Endothelial cell of umbilical vein (primary cell): Measurements from ENCODE around the gene ALB. TPM values are rescaled to one million over a fixed set of nuclear protein-coding genes. Genes with fewer than 3 reads are reported as not detected.

Experiments used
- BruUV-seq: library from RNA; stranded (reverse); fragments of 400-500 nt; replicated peaks from 2 replicates; lab custom pipeline; 2021; lab: Mats Ljungman, UMichigan
- CTCF ChIA-PET: fragments of 300-600, 350-600 bp; sonication (Branson Sonifier 250); formaldehyde crosslinking; loops from one replicate; lab custom pipeline; 2021; ENCODE audit warnings: antibody characterized with exemption, inconsistent platforms; lab: Charles Lee
- POLR2A ChIA-PET: fragments of 300-600, 350-600 bp; sonication (Branson Sonifier 250); formaldehyde crosslinking; loops from one replicate; lab custom pipeline; 2021; ENCODE audit warnings: antibody characterized with exemption, inconsistent platforms; lab: Charles Lee
- DNase-seq: peaks from one replicate; pipeline ENCODE4 v3.0.0-alpha.2; 2011; ENCODE audit warnings: low read depth, low spot score
- FAIRE-seq: peaks from 2 replicates; lab custom pipeline; 2011; peaks lifted over from hg19 to GRCh38; lab: Jason Lieb, UNC
- H2AFZ ChIP-seq: 2 replicates; pipeline ENCODE4 v1.6.0; 2012; ENCODE audit warnings: low read depth, low read length, control low read depth, inconsistent platforms
- H3K27ac ChIP-seq: 2 replicates; pipeline ENCODE4 v1.5.1; 2011; ENCODE audit warnings: low read depth, mild to moderate bottlenecking, control low read depth, low read length, moderate library complexity; ENCODE audit not compliant: insufficient read depth
- H3K27me3 ChIP-seq, 2 experiments: 2 replicates each; pipeline versions ENCODE4 v1.6.0 to v1.6.1; 2011; ENCODE audit warnings: low read length in 2 of 2, mixed read lengths in 1 of 2; ENCODE audit not compliant: control insufficient read depth in 2 of 2, insufficient read depth in 2 of 2
- H3K36me3 ChIP-seq, 2 experiments: 2 replicates in 1 of 2; 3 replicates in 1 of 2; pipeline ENCODE4 v1.5.1; 2011; ENCODE audit warnings: low read length in 2 of 2, mild to moderate bottlenecking in 1 of 2, moderate library complexity in 1 of 2; ENCODE audit not compliant: control insufficient read depth in 2 of 2, insufficient read depth in 2 of 2; ENCODE audit errors: extremely low read depth in 1 of 2
- H3K4me1 ChIP-seq: 3 replicates; pipeline ENCODE4 v1.5.1; 2011; ENCODE audit warnings: mild to moderate bottlenecking, low read length; ENCODE audit not compliant: control insufficient read depth, insufficient read depth; ENCODE audit errors: extremely low read depth
- H3K4me2 ChIP-seq: 2 replicates; pipeline ENCODE4 v1.6.1; 2011; ENCODE audit warnings: low read length, control low read depth, mixed read lengths; ENCODE audit not compliant: insufficient read depth
- H3K4me3 ChIP-seq, 3 experiments: fragments of 200-600 bp in 1 of 3; sonication (generic), shearing (Covaris generic) in 1 of 3; replicated peaks in 1 of 3; 2 replicates each; pipeline ENCODE4 v1.5.1; 2011 to 2016; ENCODE audit warnings: control low read depth in 3 of 3, low read length in 3 of 3, mild to moderate bottlenecking in 2 of 3, inconsistent platforms in 1 of 3, low read depth in 1 of 3, moderate library complexity in 1 of 3; ENCODE audit not compliant: insufficient read depth in 1 of 3
- H3K79me2 ChIP-seq: 2 replicates; pipeline ENCODE4 v1.6.0; 2012; ENCODE audit warnings: low read length, inconsistent platforms; ENCODE audit not compliant: control insufficient read depth, insufficient read depth
- H3K9ac ChIP-seq: replicated peaks from 2 replicates; pipeline ENCODE3; 2011; ENCODE audit warnings: low read length, control low read depth; ENCODE audit not compliant: insufficient read depth; ENCODE audit errors: extremely low read depth
- H3K9me1 ChIP-seq: replicated peaks from 3 replicates; pipeline ENCODE4 v1.6.0; 2011; ENCODE audit warnings: mild to moderate bottlenecking, low read length; ENCODE audit not compliant: control insufficient read depth, insufficient read depth; ENCODE audit errors: extremely low read depth
- H3K9me3 ChIP-seq: replicated peaks from 2 replicates; pipeline ENCODE4 v1.5.1; 2012; ENCODE audit warnings: low read length, inconsistent platforms; ENCODE audit not compliant: control insufficient read depth, insufficient read depth
- H4K20me1 ChIP-seq: replicated peaks from 2 replicates; pipeline ENCODE3; 2011; ENCODE audit warnings: mild to moderate bottlenecking, low read length; ENCODE audit not compliant: control insufficient read depth, insufficient read depth; ENCODE audit errors: extremely low read depth
- EZH2 ChIP-seq: IDR thresholded peaks from 2 replicates; pipeline ENCODE4 v1.6.1; 2012; ENCODE audit warnings: borderline replicate concordance, low read depth, mild to moderate bottlenecking, moderate library complexity, low read length, inconsistent platforms; ENCODE audit not compliant: severe bottlenecking
- FOS ChIP-seq: IDR thresholded peaks from 2 replicates; pipeline ENCODE4 v1.6.1; 2011; ENCODE audit warnings: mild to moderate bottlenecking, low read length, moderate library complexity, borderline replicate concordance; ENCODE audit not compliant: insufficient read depth
- GATA2 ChIP-seq: IDR thresholded peaks from 2 replicates; pipeline ENCODE4 v1.7.0; 2011; ENCODE audit warnings: low read depth, mild to moderate bottlenecking, moderate library complexity, mixed read lengths, low read length; ENCODE audit not compliant: insufficient read length, insufficient read depth
- JUN ChIP-seq: IDR thresholded peaks from 2 replicates; pipeline ENCODE4 v1.6.1; 2011; ENCODE audit warnings: borderline replicate concordance, low read depth; ENCODE audit not compliant: insufficient read length, insufficient read depth
- MYC ChIP-seq: IDR thresholded peaks from one replicate; pipeline ENCODE4 v1.6.1; 2011; ENCODE audit warnings: mild to moderate bottlenecking, low read depth, low read length
- POLR2A ChIP-seq: IDR thresholded peaks from 2 replicates; pipeline ENCODE4 v1.6.1; 2012; ENCODE audit warnings: low read depth, mild to moderate bottlenecking, control low read depth, low read length
- POLR2AphosphoS5 ChIP-seq: IDR thresholded peaks from 2 replicates; pipeline ENCODE4 v1.6.1; 2012; ENCODE audit warnings: low read depth, mild to moderate bottlenecking, control low read depth, low read length, moderate library complexity; ENCODE audit not compliant: insufficient read depth
- dilution Hi-C: fragments of 300-500 bp; cut with MboI; formaldehyde crosslinking; loops from one replicate; pipeline ENCODE4 v1.15.0; 2019; ENCODE audit warnings: low sequenced_read_pairs; ENCODE audit not compliant: extremely low pct_ligation_motif_present
- intact Hi-C: fragments of 100-400 bp; cut with micrococcal nuclease; formaldehyde crosslinking; loops from one replicate; pipeline ENCODE4 v1.10.0; 2022
- polyA plus RNA-seq, 4 experiments: library from polyadenylated mRNA; depleted of rRNA in 3 of 4; stranded (reverse) in 3 of 4; unstranded in 1 of 4; fragments of >200 nt; gene quantifications; 2 replicates each; pipeline versions ENCODE4 v1.2.1 to v1.2.3, GENCODE V29; 2011 to 2012; ENCODE audit warnings: missing spikeins in 1 of 4
- total RNA-seq: library from RNA; stranded (reverse); gene quantifications from 2 replicates; pipeline ENCODE4 v1.2.3, GENCODE V29; 2021
- TF ChIP-seq, protein P1 (sequence below), 2 donors: IDR thresholded peaks; 1 replicate in 1 of 2; 2 replicates in 1 of 2; pipeline ENCODE4 v1.5.1; 2011; ENCODE audit warnings: low read length in 2 of 2, mild to moderate bottlenecking in 2 of 2, moderate library complexity in 2 of 2, control low read depth in 1 of 2, inconsistent platforms in 1 of 2, low read depth in 1 of 2; ENCODE audit not compliant: insufficient read depth in 1 of 2; ENCODE audit errors: extremely low read depth in 1 of 2
- TF ChIP-seq, protein P2 (sequence below): IDR thresholded peaks from 2 replicates; pipeline ENCODE4 v1.6.1; 2011; ENCODE audit not compliant: insufficient read depth, insufficient read length

Gene ALB
- total and polyA plus RNA-seq, 2 donors (not counting 3 experiments of a cell fraction or from before 2014, with no cell fraction given) = not detected

DNA sequence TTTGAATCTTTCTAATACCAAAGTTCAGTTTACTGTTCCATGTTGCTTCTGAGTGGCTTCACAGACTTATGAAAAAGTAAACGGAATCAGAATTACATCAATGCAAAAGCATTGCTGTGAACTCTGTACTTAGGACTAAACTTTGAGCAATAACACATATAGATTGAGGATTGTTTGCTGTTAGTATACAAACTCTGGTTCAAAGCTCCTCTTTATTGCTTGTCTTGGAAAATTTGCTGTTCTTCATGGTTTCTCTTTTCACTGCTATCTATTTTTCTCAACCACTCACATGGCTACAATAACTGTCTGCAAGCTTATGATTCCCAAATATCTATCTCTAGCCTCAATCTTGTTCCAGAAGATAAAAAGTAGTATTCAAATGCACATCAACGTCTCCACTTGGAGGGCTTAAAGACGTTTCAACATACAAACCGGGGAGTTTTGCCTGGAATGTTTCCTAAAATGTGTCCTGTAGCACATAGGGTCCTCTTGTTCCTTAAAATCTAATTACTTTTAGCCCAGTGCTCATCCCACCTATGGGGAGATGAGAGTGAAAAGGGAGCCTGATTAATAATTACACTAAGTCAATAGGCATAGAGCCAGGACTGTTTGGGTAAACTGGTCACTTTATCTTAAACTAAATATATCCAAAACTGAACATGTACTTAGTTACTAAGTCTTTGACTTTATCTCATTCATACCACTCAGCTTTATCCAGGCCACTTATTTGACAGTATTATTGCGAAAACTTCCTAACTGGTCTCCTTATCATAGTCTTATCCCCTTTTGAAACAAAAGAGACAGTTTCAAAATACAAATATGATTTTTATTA lies 28.3 kb downstream of the ALB start:
- no peak for FAIRE-seq
- Histone ChIP-seq H2AFZ (no peak overlapping the region), H3K27ac (no peak overlapping the region), H3K4me2 (no peak overlapping the region), H3K4me3 (no peak overlapping the region), H3K9me3 (no peaks in the 10 kb centered on the region), H3K27me3 (peaks cover 0 to 9% of the 10 kb centered on the region in 2 experiments), H3K4me1 (no peaks in the 10 kb centered on the region), H3K9ac (no peak overlapping the region), H3K9me1 (no peaks in the 10 kb centered on the region), H4K20me1 (no peaks in the 10 kb centered on the region), H3K36me3 (no peaks in the 10 kb centered on the region), H3K79me2 (no peaks in the 10 kb centered on the region)
- intact Hi-C loops = no loop called here
- no peak for DNase-seq
- no TSS peak for BruUV-seq
- POLR2A ChIA-PET = no interaction called here
- CTCF ChIA-PET = interaction anchor here (1.0 to 3.4 kb wide), 6 partner anchors 14 to 1136 kb away, joined by 3 to 24 read pairs (median 3); no protein-coding TSS in a partner anchor
- TF ChIP-seq FOS = no peak
- TF ChIP-seq POLR2AphosphoS5 = no peak
- TF ChIP-seq JUN = no peak
- no peak for TF ChIP-seq MYC
- TF ChIP-seq, protein P1, sequence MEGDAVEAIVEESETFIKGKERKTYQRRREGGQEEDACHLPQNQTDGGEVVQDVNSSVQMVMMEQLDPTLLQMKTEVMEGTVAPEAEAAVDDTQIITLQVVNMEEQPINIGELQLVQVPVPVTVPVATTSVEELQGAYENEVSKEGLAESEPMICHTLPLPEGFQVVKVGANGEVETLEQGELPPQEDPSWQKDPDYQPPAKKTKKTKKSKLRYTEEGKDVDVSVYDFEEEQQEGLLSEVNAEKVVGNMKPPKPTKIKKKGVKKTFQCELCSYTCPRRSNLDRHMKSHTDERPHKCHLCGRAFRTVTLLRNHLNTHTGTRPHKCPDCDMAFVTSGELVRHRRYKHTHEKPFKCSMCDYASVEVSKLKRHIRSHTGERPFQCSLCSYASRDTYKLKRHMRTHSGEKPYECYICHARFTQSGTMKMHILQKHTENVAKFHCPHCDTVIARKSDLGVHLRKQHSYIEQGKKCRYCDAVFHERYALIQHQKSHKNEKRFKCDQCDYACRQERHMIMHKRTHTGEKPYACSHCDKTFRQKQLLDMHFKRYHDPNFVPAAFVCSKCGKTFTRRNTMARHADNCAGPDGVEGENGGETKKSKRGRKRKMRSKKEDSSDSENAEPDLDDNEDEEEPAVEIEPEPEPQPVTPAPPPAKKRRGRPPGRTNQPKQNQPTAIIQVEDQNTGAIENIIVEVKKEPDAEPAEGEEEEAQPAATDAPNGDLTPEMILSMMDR (IDR thresholded peaks at IDR 0.05; ENCODE audit: extremely low read depth in 1 of 2, insufficient read depth in 1 of 2, low read depth in 1 of 2, low read length in 2 of 2) = no peak
- TF ChIP-seq POLR2A = no peak
- TF ChIP-seq, protein P2, sequence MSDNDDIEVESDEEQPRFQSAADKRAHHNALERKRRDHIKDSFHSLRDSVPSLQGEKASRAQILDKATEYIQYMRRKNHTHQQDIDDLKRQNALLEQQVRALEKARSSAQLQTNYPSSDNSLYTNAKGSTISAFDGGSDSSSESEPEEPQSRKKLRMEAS = no peak
- TF ChIP-seq GATA2 = no peak
- no peak for TF ChIP-seq EZH2
- dilution Hi-C loops = no loop called here
